Nephron (organoid): ENCODE measurements around the gene USP15.

Experiments
- H3K27ac Mint-ChIP-seq, 3 experiments: 2 replicates each; pipeline ENCODE4 v1.8.0; 2020; ENCODE audit warnings: mixed read lengths in 3 of 3, mild to moderate bottlenecking in 2 of 3, moderate library complexity in 1 of 3
- H3K27me3 Mint-ChIP-seq: 2 replicates; pipeline ENCODE4 v1.8.0; 2021; ENCODE audit warnings: low read depth, mild to moderate bottlenecking, moderate library complexity, mixed read lengths
- H3K36me3 Mint-ChIP-seq: 2 replicates; pipeline ENCODE4 v1.8.0; 2020; ENCODE audit warnings: low read depth, mixed read lengths
- H3K4me1 Mint-ChIP-seq: 2 replicates; pipeline ENCODE4 v1.8.0; 2020; ENCODE audit warnings: mixed read lengths
- H3K4me3 Mint-ChIP-seq, 3 experiments: 2 replicates each; pipeline ENCODE4 v1.8.0; 2020; ENCODE audit warnings: mild to moderate bottlenecking in 3 of 3, mixed read lengths in 3 of 3, moderate library complexity in 2 of 3
- H3K9me3 Mint-ChIP-seq: 2 replicates; pipeline ENCODE4 v1.8.0; 2020; ENCODE audit warnings: mixed read lengths
- CTCF ChIP-seq, 3 experiments: fragments of 200-600 bp; sonication (generic); IDR thresholded peaks; one replicate each; pipeline ENCODE4 v1.5.0; 2021; ENCODE audit warnings: antibody characterized with exemption in 3 of 3; ENCODE audit not compliant: unreplicated experiment in 3 of 3

Gene USP15

GRCh38 chr12:62217466-62218194 is 42.6 kb upstream of the USP15 start:
- Mint-ChIP-seq H3K27me3 (no peaks in the 10 kb centered on the region), H3K36me3 (no peaks in the 10 kb centered on the region), H3K27ac (no peak overlapping the region), H3K4me1 (no peaks in the 10 kb centered on the region), H3K4me3 (no peak overlapping the region), H3K9me3 (no peaks in the 10 kb centered on the region)
- no peak for TF ChIP-seq CTCF (IDR thresholded peaks at IDR 0.05; ENCODE audit: unreplicated experiment in 3 of 3)

GRCh38 chr12:62221107-62221506 is 39.1 kb upstream of the USP15 start:
- no peak for TF ChIP-seq CTCF (IDR thresholded peaks at IDR 0.05; ENCODE audit: unreplicated experiment in 3 of 3)
- H3K9me3 Mint-ChIP-seq, result no peaks in the 10 kb centered on the region
- no peaks in the 10 kb centered on the region for H3K27me3 Mint-ChIP-seq
- no peak overlapping the region for H3K4me3 Mint-ChIP-seq
- H3K27ac Mint-ChIP-seq, result no peak overlapping the region
- no peaks in the 10 kb centered on the region for H3K4me1 Mint-ChIP-seq
- no peaks in the 10 kb centered on the region for H3K36me3 Mint-ChIP-seq

- TF ChIP-seq CTCF (IDR thresholded peaks at IDR 0.05; ENCODE audit: unreplicated experiment in 3 of 3), result no peak
- no peaks in the 10 kb centered on the region for H3K9me3 Mint-ChIP-seq
- H3K27ac Mint-ChIP-seq, result no peak overlapping the region
- H3K4me3 Mint-ChIP-seq, result no peak overlapping the region
- no peaks in the 10 kb centered on the region for H3K36me3 Mint-ChIP-seq
- no peaks in the 10 kb centered on the region for H3K27me3 Mint-ChIP-seq
- H3K4me1 Mint-ChIP-seq, result no peaks in the 10 kb centered on the region
Measured at GRCh38 chr12:62224601-62225000, 35.6 kb upstream of the USP15 start.

- H3K36me3 Mint-ChIP-seq, result no peaks in the 10 kb centered on the region
- TF ChIP-seq CTCF (IDR thresholded peaks at IDR 0.05; ENCODE audit: unreplicated experiment in 3 of 3), result no peak
- H3K27me3 Mint-ChIP-seq, result no peaks in the 10 kb centered on the region
- peaks cover under 1% of the 10 kb centered on the region for H3K9me3 Mint-ChIP-seq
- no peak overlapping the region for H3K27ac Mint-ChIP-seq
- no peak overlapping the region for H3K4me3 Mint-ChIP-seq
- H3K4me1 Mint-ChIP-seq, result no peaks in the 10 kb centered on the region
Measured at GRCh38 chr12:62227091-62227490, 33.1 kb upstream of the USP15 start.

GRCh38 chr12:62230652-62231051 is 29.6 kb upstream of the USP15 start:
- Mint-ChIP-seq H3K4me1 (no peaks in the 10 kb centered on the region), H3K4me3 (no peak overlapping the region)

More at GRCh38 chr12:62230652-62231051, 29.6 kb upstream of the USP15 start:
- no peak for TF ChIP-seq CTCF (IDR thresholded peaks at IDR 0.05; ENCODE audit: unreplicated experiment in 3 of 3)
- H3K27me3 Mint-ChIP-seq, result no peaks in the 10 kb centered on the region
- peaks cover 2% of the 10 kb centered on the region for H3K9me3 Mint-ChIP-seq
- H3K36me3 Mint-ChIP-seq, result no peaks in the 10 kb centered on the region
- no peak overlapping the region for H3K27ac Mint-ChIP-seq
